Prostate gland (tissue), 2 donors: ENCODE results near the gene BCL2L14. TPM values are rescaled to one million over a fixed set of nuclear protein-coding genes. Genes with fewer than 3 reads are reported as not detected.

ENCODE experiments used
- DNase-seq: peaks from one replicate; pipeline ENCODE4 v3.0.0-alpha.2; 2019; ENCODE audit warnings: low spot score
- H3K27ac ChIP-seq, 2 donors: fragments of 200-600 bp; sonication (generic); 2 replicates each; pipeline ENCODE4 v1.5.1; 2017 to 2019
- H3K27me3 ChIP-seq: fragments of 200-600 bp; sonication (generic); replicated peaks from 2 replicates; pipeline ENCODE4 v1.5.1; 2019; ENCODE audit not compliant: insufficient read depth
- H3K36me3 ChIP-seq, 2 donors: fragments of 200-600 bp; sonication (generic); 1 replicate in 1 of 2; 2 replicates in 1 of 2; pipeline versions ENCODE4 v1.5.1 to v1.8.1; 2017 to 2019
- H3K4me1 ChIP-seq: fragments of 200-600 bp; sonication (generic); replicated peaks from 2 replicates; pipeline ENCODE4 v1.5.1; 2019
- H3K4me3 ChIP-seq, 2 donors: fragments of 200-600 bp; sonication (generic); 2 replicates each; pipeline ENCODE4 v1.5.1; 2017 to 2019
- H3K9me3 ChIP-seq: fragments of 200-600 bp; sonication (generic); 2 replicates; pipeline ENCODE4 v1.5.1; 2017
- CTCF ChIP-seq, 4 experiments: fragments of 200-600 bp in 2 of 4; fragments of 450-650 bp in 2 of 4; sonication (generic) in 2 of 4; IDR thresholded peaks; 1 replicate in 3 of 4; 2 replicates in 1 of 4; pipeline ENCODE4 v1.5.1; 2016 to 2019; ENCODE audit warnings: antibody characterized with exemption in 4 of 4, mild to moderate bottlenecking in 2 of 4, moderate library complexity in 2 of 4
- POLR2A ChIP-seq: fragments of 450-650 bp; IDR thresholded peaks from one replicate; pipeline ENCODE4 v1.6.1; 2016; ENCODE audit warnings: antibody characterized with exemption, mild to moderate bottlenecking
- POLR2AphosphoS5 ChIP-seq: sonication (generic); formaldehyde crosslinking; IDR thresholded peaks from one replicate; pipeline ENCODE4 v1.6.1; 2017; ENCODE audit warnings: antibody characterized with exemption
- WGBS: methylation state at CpG from one replicate; pipeline ENCODE4 v1.1.5; 2018; 5-methylcytosine and 5-hydroxymethylcytosine counted together
- intact Hi-C: fragments of 100-400 bp; cut with DNase I; formaldehyde crosslinking; loops from one replicate; pipeline ENCODE4 v1.14.2; 2022
- total RNA-seq, 2 donors: library from RNA; depleted of rRNA; stranded (reverse); fragments of >200 nt; gene quantifications; one replicate each; pipeline ENCODE4 v1.1.0, GENCODE V29; 2016

Gene BCL2L14
- total RNA-seq, 2 donors from 2014 or later = 6.0 to 14.0 TPM

- Histone ChIP-seq H3K9me3 (no peaks in the 10 kb centered on the region), H3K36me3 (no peaks in the 10 kb centered on the region), H3K4me3 (no peak overlapping the region), H3K27me3 (no peaks in the 10 kb centered on the region), H3K4me1 (peaks cover 3% of the 10 kb centered on the region), H3K27ac (no peak overlapping the region)
- DNase-seq = no peak
- WGBS = 91% methylated on average over 6 of the region's 6 CpGs
- intact Hi-C loops = no loop called here
- TF ChIP-seq POLR2A (no peak), CTCF (IDR thresholded peaks at IDR 0.05) (no peak), POLR2AphosphoS5 (no peak)
Measured at GRCh38 chr12:12068751-12069150, 2.0 kb upstream of the BCL2L14 start.

- H3K4me1 ChIP-seq = peaks cover 3% of the 10 kb centered on the region
- no peak overlapping the region for H3K4me3 ChIP-seq
- intact Hi-C loops = no loop called here
- TF ChIP-seq POLR2AphosphoS5 (no peak), POLR2A (no peak), CTCF (IDR thresholded peaks at IDR 0.05) (no peak)
- H3K27me3 ChIP-seq = no peaks in the 10 kb centered on the region
- DNase-seq = no peak
- WGBS = 95% methylated on average over 14 of the region's 14 CpGs
- no peak overlapping the region for H3K27ac ChIP-seq
- H3K9me3 ChIP-seq = no peaks in the 10 kb centered on the region
- H3K36me3 ChIP-seq = no peaks in the 10 kb centered on the region
Measured at GRCh38 chr12:12069821-12070548, 754 bp upstream of the BCL2L14 start.

- intact Hi-C loops = no loop called here
- Histone ChIP-seq H3K4me3 (no peak overlapping the region), H3K4me1 (peaks cover 3% of the 10 kb centered on the region), H3K27ac (peak overlapping the region in 1 of 2 donors; percentile 62), H3K9me3 (no peaks in the 10 kb centered on the region), H3K36me3 (no peaks in the 10 kb centered on the region), H3K27me3 (no peaks in the 10 kb centered on the region)
- peak; percentile 19 for DNase-seq
- 53% methylated on average over 21 of the region's 21 CpGs for WGBS
- no peak for TF ChIP-seq POLR2A
- TF ChIP-seq POLR2AphosphoS5 = no peak
Measured at GRCh38 chr12:12072064-12072760, 1.5 kb downstream of the BCL2L14 start.

- intact Hi-C loops = no loop called here
- no peak overlapping the region for H3K4me3 ChIP-seq
Measured at GRCh38 chr12:12079291-12079690, 8.6 kb downstream of the BCL2L14 start.

More at GRCh38 chr12:12079291-12079690, 8.6 kb downstream of the BCL2L14 start:
- Histone ChIP-seq H3K27me3 (no peaks in the 10 kb centered on the region), H3K9me3 (no peaks in the 10 kb centered on the region), H3K4me1 (no peaks in the 10 kb centered on the region), H3K27ac (no peak overlapping the region), H3K36me3 (no peaks in the 10 kb centered on the region)
- WGBS = 91% methylated on average over 5 of the region's 5 CpGs
- TF ChIP-seq CTCF (IDR thresholded peaks at IDR 0.05) = no peak
- no peak for TF ChIP-seq POLR2A
- TF ChIP-seq POLR2AphosphoS5 = no peak
- DNase-seq = no peak
